Mesendoderm (in vitro differentiated cells): ENCODE data around the gene CCDC117.

Experiments used
- DNase-seq: peaks from one replicate; pipeline ENCODE4 v3.0.0; 2013
- H2AK5ac ChIP-seq: 2 replicates; pipeline ENCODE4 v1.6.1; 2013; ENCODE audit warnings: low read length, inconsistent platforms
- H2BK120ac ChIP-seq: 2 replicates; pipeline ENCODE4 v1.6.1; 2013; ENCODE audit warnings: low read depth, mild to moderate bottlenecking, low read length, moderate library complexity, mixed read lengths
- H2BK15ac ChIP-seq: replicated peaks from 2 replicates; pipeline ENCODE4 v1.6.1; 2013; ENCODE audit warnings: low read depth, mild to moderate bottlenecking, moderate library complexity
- H2BK5ac ChIP-seq: 2 replicates; pipeline ENCODE4 v1.6.1; 2013; ENCODE audit warnings: low read length, inconsistent platforms
- H3K18ac ChIP-seq: 2 replicates; pipeline ENCODE4 v1.6.1; 2013; ENCODE audit warnings: mild to moderate bottlenecking, low read length, mixed read lengths
- H3K23ac ChIP-seq: one replicate; pipeline ENCODE4 v1.6.1; 2013; ENCODE audit warnings: low read length
- H3K27ac ChIP-seq: 2 replicates; pipeline ENCODE4 v1.5.1; 2013; ENCODE audit warnings: low read depth, mild to moderate bottlenecking, inconsistent platforms, low read length, moderate library complexity
- H3K27me3 ChIP-seq: 2 replicates; pipeline ENCODE4 v1.6.1; 2013; ENCODE audit warnings: low read length, control low read depth, mild to moderate bottlenecking, inconsistent platforms; ENCODE audit not compliant: insufficient read depth, poor library complexity
- H3K36me3 ChIP-seq: 2 replicates; pipeline ENCODE4 v1.6.1; 2013; ENCODE audit warnings: low read length, inconsistent platforms; ENCODE audit not compliant: control insufficient read depth, insufficient read depth
- H3K4ac ChIP-seq: one replicate; pipeline ENCODE4 v1.6.1; 2013; ENCODE audit warnings: low read depth, mild to moderate bottlenecking, low read length, moderate library complexity
- H3K4me1 ChIP-seq: 2 replicates; pipeline ENCODE4 v1.6.1; 2013; ENCODE audit warnings: low read depth, low read length, inconsistent platforms; ENCODE audit not compliant: control insufficient read depth
- H3K4me2 ChIP-seq: 2 replicates; pipeline ENCODE4 v1.6.1; 2013; ENCODE audit warnings: low read length
- H3K4me3 ChIP-seq: 2 replicates; pipeline ENCODE4 v1.5.1; 2013; ENCODE audit warnings: mild to moderate bottlenecking, low read length
- H3K56ac ChIP-seq: one replicate; pipeline ENCODE4 v1.6.1; 2013; ENCODE audit warnings: low read length
- H3K79me1 ChIP-seq: 2 replicates; pipeline ENCODE4 v1.6.1; 2013; ENCODE audit warnings: low read length, inconsistent platforms
- H3K79me2 ChIP-seq: 2 replicates; pipeline ENCODE4 v1.6.1; 2013; ENCODE audit warnings: mild to moderate bottlenecking, low read length; ENCODE audit not compliant: control insufficient read depth, insufficient read depth
- H3K9ac ChIP-seq: 2 replicates; pipeline ENCODE4 v1.6.1; 2013; ENCODE audit warnings: low read length, inconsistent platforms
- H4K5ac ChIP-seq: one replicate; pipeline ENCODE4 v1.6.1; 2013; ENCODE audit warnings: low read length
- H4K8ac ChIP-seq: one replicate; pipeline ENCODE4 v1.6.1; 2013; ENCODE audit warnings: low read depth, mild to moderate bottlenecking, control low read depth, low read length, moderate library complexity
- WGBS: extraction: QIAGEN DNeasy Blood & Tissue Kit; methylation state at CpG from one replicate; pipeline ENCODE4 v1.1.7; 2013; ENCODE audit warnings: low lambda C conversion rate, missing lambda C conversion rate; ENCODE audit not compliant: insufficient coverage; ENCODE audit errors: extremely low coverage; 5-methylcytosine and 5-hydroxymethylcytosine counted together

Gene CCDC117

DNA sequence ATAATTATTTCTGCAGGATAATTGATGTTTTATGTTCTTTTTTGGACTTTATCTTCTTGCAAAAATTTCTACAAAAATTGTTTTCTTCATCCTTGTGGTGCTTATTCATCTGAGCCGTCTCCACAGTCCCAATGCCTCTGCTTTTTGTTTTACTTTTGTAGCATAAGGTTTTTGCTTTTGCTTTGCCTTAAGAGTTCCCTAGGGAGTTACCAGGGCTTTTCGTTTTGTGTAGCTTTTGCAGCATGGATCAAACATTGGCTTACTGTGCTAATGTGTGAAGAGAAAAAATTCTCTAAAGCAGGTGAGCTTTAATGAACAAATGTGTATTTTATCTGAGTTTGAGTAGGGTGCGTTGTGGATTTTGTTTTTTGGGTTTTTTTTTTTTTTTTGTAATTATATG, 16.1 kb downstream of the CCDC117 start:
- Histone ChIP-seq H3K27me3 (no peaks in the 10 kb centered on the region), H3K36me3 (peaks cover 9% of the 10 kb centered on the region), H2BK15ac (no peak overlapping the region), H3K4me3 (no peak overlapping the region), H4K8ac (no peak overlapping the region), H3K9ac (no peak overlapping the region), H3K56ac (no peak overlapping the region), H4K5ac (no peak overlapping the region), H3K27ac (no peak overlapping the region), H2BK5ac (no peak overlapping the region), H3K4ac (no peak overlapping the region), H3K4me1 (no peaks in the 10 kb centered on the region), H3K79me1 (no peaks in the 10 kb centered on the region), H3K79me2 (no peaks in the 10 kb centered on the region), H3K18ac (no peak overlapping the region), H2BK120ac (no peak overlapping the region), H2AK5ac (no peak overlapping the region), H3K4me2 (no peak overlapping the region), H3K23ac (no peak overlapping the region)
- no peak for DNase-seq
- WGBS: 100% methylated on average over 1 of the region's 3 CpGs

DNA sequence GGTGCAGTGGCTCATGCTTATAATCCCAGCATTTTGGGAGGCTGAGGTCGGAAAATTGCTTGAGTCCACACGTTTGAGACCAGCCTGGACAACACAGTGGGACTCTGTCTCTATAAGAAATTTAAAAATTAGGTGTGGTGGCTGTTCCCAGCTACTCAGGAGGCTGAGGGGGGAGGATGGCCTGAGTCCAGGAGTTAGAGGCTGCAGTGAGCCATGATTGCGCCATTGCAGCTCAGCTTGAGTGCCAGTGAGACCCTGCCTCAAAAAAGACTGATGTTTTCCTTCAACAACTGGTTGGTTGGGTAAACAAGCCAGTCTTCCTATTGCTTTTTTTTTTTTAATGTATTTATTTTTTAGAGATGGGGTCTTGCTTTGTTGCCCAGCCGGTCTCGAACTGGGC, 18.6 kb downstream of the CCDC117 start:
- no peak overlapping the region for H3K9ac ChIP-seq
- H4K8ac ChIP-seq: no peak overlapping the region
- no peak overlapping the region for H3K18ac ChIP-seq
- H3K23ac ChIP-seq: no peak overlapping the region
- no peak overlapping the region for H3K4me2 ChIP-seq
- no peaks in the 10 kb centered on the region for H3K4me1 ChIP-seq
- no CpG with 5 or more reads among the region's 5 CpGs for WGBS
- DNase-seq: no peak
- H2BK120ac ChIP-seq: no peak overlapping the region
- no peak overlapping the region for H3K56ac ChIP-seq
- H3K4ac ChIP-seq: no peak overlapping the region
- peaks cover 4% of the 10 kb centered on the region for H3K79me1 ChIP-seq
- no peak overlapping the region for H3K27ac ChIP-seq
- H2BK15ac ChIP-seq: no peak overlapping the region
- no peak overlapping the region for H3K4me3 ChIP-seq
- H3K27me3 ChIP-seq: no peaks in the 10 kb centered on the region
- H2BK5ac ChIP-seq: no peak overlapping the region
- no peak overlapping the region for H4K5ac ChIP-seq
- no peak overlapping the region for H2AK5ac ChIP-seq
- peaks cover 2% of the 10 kb centered on the region for H3K79me2 ChIP-seq
- peaks cover 10% of the 10 kb centered on the region for H3K36me3 ChIP-seq

DNA sequence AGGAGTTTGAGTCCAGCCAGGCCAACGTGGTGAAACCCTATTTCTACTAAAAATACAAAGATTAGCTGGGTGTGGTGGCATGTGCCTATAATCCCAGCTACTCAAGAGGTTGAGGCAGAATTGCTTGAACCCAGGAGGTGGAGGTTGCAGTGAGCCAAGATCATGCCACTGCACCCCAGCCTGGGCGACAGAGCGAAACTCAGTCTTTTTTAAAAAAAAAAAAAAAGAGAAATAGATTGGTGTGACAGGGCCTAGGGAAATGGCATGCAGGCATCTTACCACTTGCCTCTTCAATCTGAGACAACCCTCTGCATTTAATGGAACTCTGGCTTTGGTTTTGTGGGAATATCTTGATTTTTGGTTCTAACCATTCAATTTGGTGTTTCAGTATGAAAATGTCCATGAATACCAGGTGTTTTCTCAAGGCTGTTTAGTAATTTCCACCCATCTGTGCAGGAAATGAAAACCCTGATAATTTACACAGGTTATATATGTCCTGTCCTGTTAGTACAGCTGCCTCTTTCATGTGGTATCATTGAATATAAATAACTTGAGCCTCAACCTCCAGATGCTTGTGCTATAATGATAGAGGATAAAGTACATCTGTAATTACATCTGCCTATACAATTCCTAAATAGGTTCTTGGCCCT, 19.5 kb downstream of the CCDC117 start:
- no peak overlapping the region for H2BK15ac ChIP-seq
- no peak overlapping the region for H3K4ac ChIP-seq
- peaks cover 13% of the 10 kb centered on the region for H3K36me3 ChIP-seq
- no peak overlapping the region for H3K27ac ChIP-seq
- H3K27me3 ChIP-seq: no peaks in the 10 kb centered on the region
- H3K9ac ChIP-seq: no peak overlapping the region
- no peak overlapping the region for H3K18ac ChIP-seq
- H2BK120ac ChIP-seq: no peak overlapping the region
- no peak overlapping the region for H4K5ac ChIP-seq
- no peak overlapping the region for H2BK5ac ChIP-seq
- H3K79me1 ChIP-seq: peaks cover 7% of the 10 kb centered on the region
- H3K23ac ChIP-seq: no peak overlapping the region
- no CpG with 5 or more reads among the region's 3 CpGs for WGBS
- H2AK5ac ChIP-seq: no peak overlapping the region
- H3K56ac ChIP-seq: no peak overlapping the region
- peaks cover 4% of the 10 kb centered on the region for H3K79me2 ChIP-seq
- H3K4me3 ChIP-seq: no peak overlapping the region
- H3K4me1 ChIP-seq: no peaks in the 10 kb centered on the region
- no peak overlapping the region for H3K4me2 ChIP-seq
- H4K8ac ChIP-seq: no peak overlapping the region
- DNase-seq: no peak

DNA sequence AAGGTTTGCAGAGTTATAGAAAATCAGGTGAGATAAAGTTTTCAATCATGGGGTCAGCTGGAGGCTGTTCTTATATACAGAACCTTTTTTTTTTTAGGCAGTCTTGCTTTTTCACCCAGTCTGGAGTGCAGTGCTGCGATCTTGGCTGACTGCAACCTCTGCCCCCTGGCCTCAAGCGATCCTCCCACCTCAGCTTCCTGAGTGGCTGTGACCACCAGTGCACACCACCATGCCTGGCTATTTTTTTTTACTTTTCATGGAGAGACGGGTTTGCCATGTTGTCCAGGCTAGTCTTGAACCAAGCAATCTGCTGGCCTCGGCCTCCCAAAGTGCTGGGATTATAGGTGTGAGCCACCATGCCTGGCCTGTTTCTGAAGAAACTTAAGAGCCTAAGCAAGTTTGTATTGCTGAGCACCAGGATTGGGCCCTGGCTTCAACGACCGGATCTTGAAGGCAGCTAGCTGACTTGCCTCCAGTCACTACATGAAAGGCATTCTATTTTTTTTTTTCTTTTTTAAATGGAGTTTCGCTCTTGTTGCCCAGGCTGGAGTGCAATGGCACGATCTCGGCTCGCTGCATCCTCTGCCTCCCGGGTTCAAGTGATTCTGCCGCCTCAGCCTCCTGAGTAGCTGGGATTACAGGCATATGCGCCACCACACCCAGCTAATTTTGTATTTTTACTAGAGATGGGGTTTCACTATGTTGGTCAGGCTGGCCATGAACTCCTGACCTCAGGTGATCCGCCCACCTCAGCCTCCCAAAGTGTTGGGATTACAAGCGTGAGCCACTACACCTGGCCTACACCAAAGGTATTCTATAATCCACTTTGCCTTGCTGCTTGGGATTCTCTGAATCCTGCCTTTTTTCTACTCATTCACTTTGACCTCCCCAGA, 20.2 kb downstream of the CCDC117 start:
- Histone ChIP-seq H3K79me1 (peaks cover 8% of the 10 kb centered on the region), H3K4me2 (no peak overlapping the region), H3K4me3 (no peak overlapping the region), H3K4me1 (no peaks in the 10 kb centered on the region), H3K9ac (no peak overlapping the region), H4K8ac (no peak overlapping the region), H3K27ac (no peak overlapping the region), H2AK5ac (no peak overlapping the region), H3K18ac (no peak overlapping the region), H3K23ac (no peak overlapping the region), H4K5ac (no peak overlapping the region), H3K56ac (no peak overlapping the region), H2BK120ac (no peak overlapping the region), H3K36me3 (peaks cover 13% of the 10 kb centered on the region), H2BK5ac (no peak overlapping the region), H3K79me2 (peaks cover 9% of the 10 kb centered on the region), H2BK15ac (no peak overlapping the region), H3K4ac (no peak overlapping the region), H3K27me3 (no peaks in the 10 kb centered on the region)
- DNase-seq: no peak
- WGBS: no CpG with 5 or more reads among the region's 15 CpGs

DNA sequence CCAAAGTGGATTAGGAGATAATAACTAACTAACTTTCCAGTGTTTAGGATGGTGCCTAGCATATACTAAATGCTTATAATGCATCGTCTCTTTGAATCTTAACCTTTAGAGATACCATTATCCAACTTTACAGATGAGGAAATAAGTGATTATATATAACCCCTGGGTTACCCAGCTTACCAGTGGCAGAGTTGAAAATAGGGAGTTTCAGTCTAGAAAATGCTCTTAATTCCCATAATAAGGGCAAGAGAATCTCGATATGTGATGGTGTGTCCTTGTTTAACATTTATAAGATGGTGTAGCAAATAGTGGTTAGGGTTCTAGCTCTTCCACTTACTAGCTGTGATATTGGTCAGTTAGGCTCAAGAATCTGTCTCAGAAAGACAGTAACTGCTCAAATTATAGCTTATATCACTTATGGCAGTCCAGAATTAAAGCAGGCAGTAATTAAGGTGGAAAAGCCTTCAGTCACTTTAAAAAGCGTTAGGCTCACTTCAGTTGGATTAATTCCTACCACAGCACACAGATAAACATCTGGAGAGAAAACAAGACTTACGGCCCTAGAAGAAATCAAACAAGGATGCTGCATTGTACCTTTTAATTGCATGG, 21.6 kb downstream of the CCDC117 start:
- peaks cover 20% of the 10 kb centered on the region for H3K79me2 ChIP-seq
- H3K4me3 ChIP-seq: no peak overlapping the region
- H3K23ac ChIP-seq: no peak overlapping the region
- no peak overlapping the region for H2BK15ac ChIP-seq
- WGBS: no CpG with 5 or more reads among the region's 4 CpGs
- no peak overlapping the region for H3K4me2 ChIP-seq
- H3K18ac ChIP-seq: no peak overlapping the region
- H4K5ac ChIP-seq: no peak overlapping the region
- DNase-seq: no peak
- no peak overlapping the region for H3K27ac ChIP-seq
- H3K36me3 ChIP-seq: peaks cover 13% of the 10 kb centered on the region
- H2BK120ac ChIP-seq: no peak overlapping the region
- no peaks in the 10 kb centered on the region for H3K27me3 ChIP-seq
- H2BK5ac ChIP-seq: no peak overlapping the region
- H3K56ac ChIP-seq: no peak overlapping the region
- no peaks in the 10 kb centered on the region for H3K4me1 ChIP-seq
- no peak overlapping the region for H3K4ac ChIP-seq
- no peak overlapping the region for H4K8ac ChIP-seq
- H3K9ac ChIP-seq: no peak overlapping the region
- H2AK5ac ChIP-seq: no peak overlapping the region
- H3K79me1 ChIP-seq: peaks cover 8% of the 10 kb centered on the region
